Tibial nerve (tissue), 3 donors: Measurements from ENCODE around the gene ARID1B.

ENCODE experiments used
- CTCF ChIP-seq, 5 experiments: fragments of 200-600 bp in 3 of 5; fragments of 450-650 bp in 2 of 5; sonication (generic) in 3 of 5; IDR thresholded peaks; one replicate each; pipeline ENCODE4 v1.5.1; 2016 to 2019; ENCODE audit warnings: antibody characterized with exemption in 5 of 5, mild to moderate bottlenecking in 3 of 5, moderate library complexity in 2 of 5
- POLR2A ChIP-seq, 2 donors: fragments of 450-650 bp; IDR thresholded peaks; one replicate each; pipeline ENCODE4 v1.6.1; 2017; ENCODE audit warnings: antibody characterized with exemption in 2 of 2, mild to moderate bottlenecking in 2 of 2, moderate library complexity in 2 of 2

GRCh38 chr6:157166784-157167183, 389.6 kb downstream of the ARID1B start:
- TF ChIP-seq POLR2A (IDR thresholded peaks at IDR 0.05) (no peak), CTCF (IDR thresholded peaks at IDR 0.05) (no peak)
